GM18519 (cell line): Measurements from ENCODE around the gene SYNPR.

Source experiments
- ATAC-seq: cut with Tn5 transposase; IDR thresholded peaks from one replicate; pipeline ENCODE4 v1.9.1; 2021; ENCODE audit warnings: mild to moderate bottlenecking, moderate library complexity; ENCODE audit not compliant: unreplicated experiment, low FRiP score

Gene SYNPR

DNA sequence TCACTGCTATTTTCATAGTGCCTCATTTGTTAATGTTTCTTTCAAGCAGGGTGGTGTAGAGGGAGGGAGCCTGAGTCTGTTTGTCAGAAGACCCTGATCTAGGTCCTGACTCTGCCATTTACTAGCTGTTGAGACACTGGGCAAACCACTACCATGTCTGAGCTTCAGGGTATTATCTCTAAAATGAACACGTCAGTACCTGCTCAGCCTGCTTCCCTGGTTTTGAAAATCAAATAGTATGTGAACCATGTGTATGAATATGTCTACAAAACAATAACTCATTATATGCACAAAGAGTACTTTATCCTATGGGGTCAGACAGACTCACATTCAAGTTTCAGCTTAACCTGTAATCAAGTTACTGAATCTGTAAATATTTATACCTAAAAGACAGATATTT is 25.1 kb downstream of the SYNPR start:
- no peak for ATAC-seq

- no peak for ATAC-seq
Observed at GRCh38 chr3:63304421-63304820, 26.3 kb downstream of the SYNPR start.

DNA sequence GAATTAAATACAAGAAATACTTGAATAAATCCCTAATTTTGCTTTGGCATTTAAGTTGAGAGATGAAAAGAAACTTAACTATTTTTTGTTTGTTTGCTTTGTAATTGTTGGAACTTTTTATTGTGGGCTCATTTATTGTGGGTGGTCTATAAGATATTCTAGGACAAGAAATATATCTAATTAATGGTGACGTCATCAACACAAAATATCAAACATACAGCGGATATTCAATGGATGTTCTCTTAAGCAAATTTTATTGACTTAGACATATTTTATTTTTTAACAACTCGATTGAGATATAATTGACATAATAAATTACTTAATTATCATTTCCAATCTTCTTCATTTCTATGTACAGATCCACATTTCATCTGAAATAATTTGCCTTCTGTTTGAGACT is 30.0 kb downstream of the SYNPR start:
- no peak for ATAC-seq

DNA sequence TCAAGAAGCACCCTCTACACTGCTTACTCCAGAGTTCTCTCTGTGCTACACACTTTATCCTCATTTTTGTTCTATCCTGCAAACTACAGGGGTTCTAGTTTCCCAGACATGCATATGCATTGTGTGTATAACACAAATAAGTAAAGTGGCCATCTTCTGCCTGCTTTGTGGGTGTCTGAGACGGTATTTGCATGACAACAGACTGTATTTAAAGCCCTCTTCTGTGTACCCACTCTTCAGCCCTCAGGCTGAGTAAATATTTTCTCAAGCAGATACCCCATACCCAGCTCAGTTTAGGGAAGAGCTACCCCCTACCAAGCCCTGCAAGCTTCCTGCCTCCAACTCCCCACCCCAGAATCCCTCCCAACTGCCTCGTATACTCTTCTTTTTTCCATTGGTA is 31.7 kb downstream of the SYNPR start:
- no peak for ATAC-seq

DNA sequence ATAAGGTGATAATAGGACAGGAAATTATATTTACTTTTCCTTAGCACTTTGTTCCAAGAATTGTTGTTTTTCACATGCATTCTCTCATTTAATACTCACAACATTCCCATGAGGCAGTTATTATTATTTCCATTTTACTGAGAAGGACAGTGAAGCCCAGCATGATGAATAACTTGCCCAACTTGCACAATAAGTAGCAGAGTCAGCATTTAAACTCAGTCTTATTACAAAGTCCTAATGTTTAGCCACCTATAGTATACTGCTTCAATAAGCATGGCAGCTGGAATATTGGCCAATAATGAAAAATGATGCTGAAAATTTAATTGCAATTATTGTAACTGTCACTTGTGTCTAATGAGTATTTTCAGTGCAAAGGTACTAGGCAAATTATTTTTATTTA is 45.7 kb downstream of the SYNPR start:
- ATAC-seq = no peak

DNA sequence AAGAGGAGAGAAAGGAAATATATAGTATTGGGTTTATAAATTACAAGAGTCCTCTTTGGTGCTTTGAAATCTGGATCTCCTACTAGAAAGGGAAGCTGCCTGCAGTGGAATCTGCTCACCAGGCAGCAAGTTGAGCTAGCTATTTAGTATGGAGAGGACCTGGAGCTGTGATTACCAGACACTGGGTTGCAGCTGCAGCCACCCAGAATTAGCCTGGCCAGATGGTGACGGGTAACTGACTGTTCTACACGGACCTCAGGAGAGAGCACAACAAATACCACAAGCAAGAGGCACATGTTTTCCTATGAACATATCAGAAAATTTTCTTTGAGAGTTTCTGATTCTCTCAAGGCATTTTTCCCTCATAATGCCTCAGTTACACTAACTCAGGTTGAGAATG is 46.5 kb downstream of the SYNPR start:
- ATAC-seq = no peak

DNA sequence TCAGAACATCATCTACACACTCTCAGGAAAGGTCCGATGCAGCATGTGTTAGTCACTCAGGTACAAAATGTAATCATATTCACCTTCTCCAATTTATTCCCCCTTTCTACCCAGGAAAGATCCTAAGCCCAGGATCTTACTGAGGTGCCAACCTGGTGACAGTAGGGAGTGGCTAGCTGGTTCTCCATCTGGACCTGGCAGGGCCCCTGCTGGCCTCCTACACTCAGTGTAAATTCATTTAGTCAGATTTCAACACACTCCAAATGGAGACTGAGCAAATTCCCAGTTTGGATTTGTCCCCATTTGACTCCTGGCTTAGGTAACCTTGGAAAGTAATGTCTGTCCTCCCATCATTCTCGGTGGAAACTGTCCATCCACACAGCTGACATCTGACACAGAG is 47.3 kb downstream of the SYNPR start:
- no peak for ATAC-seq

DNA sequence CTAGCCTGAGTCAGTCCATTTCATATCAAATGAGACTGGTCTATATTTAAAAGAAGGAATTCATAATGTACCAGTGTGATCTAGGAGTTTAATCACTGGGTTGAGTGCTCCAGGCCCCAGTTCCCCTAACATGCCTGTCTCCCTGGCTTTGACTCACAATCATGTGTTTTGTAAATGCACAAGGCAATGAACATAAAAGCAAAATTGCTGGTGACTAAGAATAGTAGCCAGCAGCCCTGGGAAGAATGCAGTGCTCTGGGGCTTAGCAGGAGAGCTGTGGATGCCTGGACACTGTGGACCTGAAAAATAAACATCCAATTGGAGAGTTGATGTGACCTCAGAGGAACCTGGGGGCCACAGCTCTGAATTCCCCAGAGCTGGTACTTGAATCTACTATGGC is 50.3 kb downstream of the SYNPR start:
- ATAC-seq = no peak

DNA sequence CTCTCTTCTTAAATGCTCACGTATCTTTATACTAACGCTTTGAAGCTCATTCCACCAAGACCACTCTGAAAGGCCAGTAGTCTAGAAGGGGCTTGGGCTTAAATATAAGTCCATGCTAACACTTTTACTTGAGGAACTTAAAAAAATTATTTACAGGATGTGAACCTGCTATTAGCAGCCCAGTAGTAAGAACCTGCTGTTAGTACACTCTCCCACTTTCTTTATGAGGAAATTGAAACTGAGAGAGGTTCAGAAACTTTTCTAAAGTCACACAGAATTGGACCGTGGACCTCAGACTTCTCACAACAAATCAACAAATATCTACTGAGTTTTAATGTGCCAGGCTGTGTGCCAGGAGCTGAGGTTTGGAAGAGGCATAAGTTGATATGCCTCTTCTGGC is 53.4 kb downstream of the SYNPR start:
- ATAC-seq = no peak

DNA sequence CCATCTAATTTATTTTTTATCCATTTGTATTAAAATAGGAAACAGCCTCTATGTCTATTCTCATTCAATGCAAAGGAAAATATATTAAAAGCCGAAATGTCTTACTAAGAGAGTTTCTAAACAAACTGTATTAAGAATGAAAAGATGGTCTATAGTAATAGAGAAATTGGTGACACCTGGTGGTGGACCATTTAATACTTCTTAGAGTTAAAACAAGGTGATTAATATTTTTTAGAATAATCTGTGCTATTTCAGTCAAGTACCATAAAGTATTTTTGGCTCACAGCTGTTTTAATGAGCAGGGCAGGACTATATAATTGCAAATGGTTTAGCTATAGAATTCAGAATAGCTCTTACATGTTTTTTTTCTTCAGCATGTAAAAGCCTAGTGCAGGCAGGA is 55.7 kb downstream of the SYNPR start:
- ATAC-seq = no peak

GRCh38 chr3:63338351-63338750 is 60.2 kb downstream of the SYNPR start:
- no peak for ATAC-seq

- peak; percentile 62 for ATAC-seq
Observed at GRCh38 chr3:63343674-63344073, 65.6 kb downstream of the SYNPR start.

DNA sequence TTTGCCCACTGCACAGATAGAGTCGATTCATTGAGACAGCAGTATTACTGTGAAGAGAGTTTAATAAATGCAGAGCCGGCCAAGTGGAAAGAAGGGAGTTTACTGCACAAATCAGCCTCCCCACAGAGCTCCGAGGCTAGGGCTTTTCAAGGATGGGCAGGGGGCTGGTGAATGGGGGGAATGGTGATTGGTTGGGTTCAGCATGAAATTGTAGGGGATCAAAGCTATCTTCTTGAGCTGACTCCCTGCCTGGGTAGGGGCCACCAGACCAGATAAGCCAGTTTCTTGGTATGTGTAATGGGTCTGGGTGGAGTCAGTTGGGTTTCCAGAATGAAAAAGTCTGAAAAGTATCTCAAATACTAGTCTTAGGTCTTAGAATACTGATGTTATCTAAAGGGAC is 66.6 kb downstream of the SYNPR start:
- no peak for ATAC-seq

DNA sequence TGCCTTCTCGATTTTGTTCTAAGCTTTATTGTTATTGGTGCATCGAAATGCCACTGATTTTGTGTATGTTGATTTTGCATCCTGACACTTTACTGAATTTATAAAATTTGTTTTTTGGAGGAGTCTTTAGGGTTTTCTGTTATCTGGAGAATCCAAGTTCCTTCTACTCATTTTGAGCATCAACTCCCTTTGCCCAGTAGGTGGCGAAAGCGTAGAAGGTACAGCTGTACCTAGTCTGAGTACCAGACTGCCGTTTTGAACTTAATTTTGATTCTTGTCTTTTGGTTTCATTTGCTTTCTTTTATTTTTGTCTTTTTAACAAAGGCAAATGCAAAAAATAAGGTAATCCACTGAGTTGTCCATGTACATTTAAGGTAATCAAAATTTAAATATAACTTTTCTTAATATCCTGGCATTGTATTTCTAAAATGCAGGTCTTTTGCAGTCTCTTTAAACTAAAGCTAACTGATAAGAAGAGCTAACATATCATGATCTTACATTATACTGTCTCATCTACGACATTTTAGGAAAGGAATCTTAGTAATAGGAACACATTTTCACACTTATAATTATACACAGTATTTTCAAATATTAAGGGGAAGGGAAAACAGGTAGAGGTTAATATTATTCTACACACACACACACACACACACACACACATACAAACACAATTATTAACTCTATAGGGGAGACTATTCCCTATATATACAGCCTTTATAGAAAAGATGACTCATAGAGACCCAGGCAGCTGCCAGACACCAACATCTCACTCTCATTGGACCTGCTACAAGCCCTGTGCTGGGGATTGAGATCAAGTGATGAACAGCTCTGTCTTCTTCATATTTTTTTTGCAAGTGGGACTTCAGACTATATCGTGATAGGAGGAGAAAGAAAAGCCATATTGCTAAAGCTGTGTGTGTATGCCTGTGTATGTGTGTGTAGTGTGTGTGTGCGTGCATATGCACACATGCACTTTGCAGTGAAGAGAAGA is 71.8 kb downstream of the SYNPR start:
- peak; percentile 80 for ATAC-seq

DNA sequence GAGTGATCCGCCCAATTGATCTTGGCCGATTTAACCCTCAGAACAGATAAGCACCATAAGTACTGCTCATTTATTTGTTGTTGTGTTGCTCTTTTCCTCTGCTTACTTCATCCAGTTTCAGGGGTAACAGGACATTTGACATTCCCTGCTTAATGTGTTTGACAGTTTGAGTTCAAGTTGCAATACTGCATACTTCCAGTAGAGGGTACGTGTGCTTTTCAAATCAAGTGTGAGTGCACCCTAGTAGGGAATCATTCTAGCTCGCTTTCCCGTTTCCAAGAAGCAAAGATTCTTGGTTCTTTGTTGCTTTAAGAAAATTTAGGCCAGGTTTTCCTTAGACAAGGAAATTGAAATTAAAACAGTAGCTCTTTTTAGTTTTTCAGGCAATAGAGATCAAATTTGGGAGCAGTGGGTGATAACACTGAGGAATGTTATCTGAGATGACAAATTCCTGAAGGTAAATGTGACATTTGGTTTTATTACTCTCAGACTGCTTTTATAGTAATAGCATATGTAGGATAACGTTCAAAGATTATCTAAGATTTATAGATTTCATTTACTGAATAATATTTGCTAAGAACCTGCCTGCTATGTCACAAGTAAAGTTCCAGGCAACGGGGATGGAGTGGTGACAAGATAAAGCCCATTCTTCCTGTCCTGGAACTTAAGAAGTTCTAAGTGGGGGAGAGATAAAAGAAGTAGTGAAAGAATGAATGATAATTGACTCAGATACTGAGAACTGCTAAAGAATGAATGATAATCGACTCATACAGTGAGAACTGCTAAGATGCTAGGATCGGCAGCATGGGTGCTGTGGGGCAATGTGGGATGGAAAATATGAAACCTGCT is 73.3 kb downstream of the SYNPR start:
- peak; percentile 58 for ATAC-seq

DNA sequence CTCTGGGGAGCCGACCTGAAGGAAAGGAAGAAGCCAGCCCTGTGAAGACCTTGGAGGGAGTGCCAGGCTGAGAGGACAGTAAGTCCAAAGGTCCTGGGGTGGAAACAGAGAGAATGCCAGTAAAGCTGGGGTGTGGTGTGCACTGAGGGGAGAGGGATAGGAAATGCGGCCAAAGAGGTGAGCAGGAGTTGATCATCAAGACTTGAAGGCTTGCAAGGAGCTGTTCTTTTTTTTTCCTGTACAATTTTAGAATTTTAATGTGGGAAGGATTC is 73.8 kb downstream of the SYNPR start:
- ATAC-seq = no peak

GRCh38 chr3:63353383-63353782 is 75.3 kb downstream of the SYNPR start:
- no peak for ATAC-seq

DNA sequence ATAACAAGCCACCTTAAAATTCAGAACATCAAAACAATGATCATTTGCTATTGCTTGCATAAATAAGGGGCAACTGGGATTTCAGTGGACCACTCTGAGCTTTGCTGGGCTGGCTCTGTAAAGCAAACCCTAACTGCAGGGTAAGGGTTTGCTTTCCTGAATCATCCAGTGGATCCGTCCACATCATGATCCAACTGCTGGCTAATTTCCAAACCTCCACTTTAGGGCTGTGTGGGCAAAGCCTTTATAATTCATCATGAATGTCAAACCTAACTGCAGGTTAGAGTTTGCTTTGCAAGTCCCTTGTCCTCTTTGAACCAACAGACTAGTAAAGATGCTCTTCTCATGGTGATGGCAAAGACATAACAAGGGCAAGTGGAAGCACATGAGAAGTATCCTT is 76.1 kb downstream of the SYNPR start:
- no peak for ATAC-seq

DNA sequence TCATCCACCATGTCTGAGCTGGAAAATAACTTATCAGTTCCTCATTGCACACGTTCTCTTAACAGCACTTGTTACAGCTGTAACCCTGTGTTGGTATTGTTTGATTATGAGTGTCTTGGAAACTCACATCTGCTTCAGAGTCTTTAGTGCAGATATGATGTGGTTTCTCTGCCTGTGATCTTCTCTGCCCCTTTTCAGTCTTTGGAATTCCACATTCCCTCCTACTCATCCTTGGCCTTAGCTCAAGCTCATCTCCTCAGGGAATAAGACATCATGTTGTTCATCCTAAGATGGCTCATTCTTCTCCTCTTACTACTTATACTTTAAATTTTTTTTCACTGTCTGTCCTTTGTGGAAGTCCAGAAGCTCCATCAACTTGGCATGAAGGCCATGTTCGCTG is 77.7 kb downstream of the SYNPR start:
- no peak for ATAC-seq

- no peak for ATAC-seq
Observed at GRCh38 chr3:63364495-63364894, 86.4 kb downstream of the SYNPR start.

- no peak for ATAC-seq
Observed at GRCh38 chr3:63364910-63365309, 86.8 kb downstream of the SYNPR start.

- no peak for ATAC-seq
Observed at GRCh38 chr3:63365671-63366070, 87.6 kb downstream of the SYNPR start.
